Measurements from ENCODE around the gene HK1.
"Not testable (repeated sequence)": the region's sequence is repeated elsewhere in the genome, so short reads cannot be mapped to it uniquely, and the experiment has no call there.

DNA sequence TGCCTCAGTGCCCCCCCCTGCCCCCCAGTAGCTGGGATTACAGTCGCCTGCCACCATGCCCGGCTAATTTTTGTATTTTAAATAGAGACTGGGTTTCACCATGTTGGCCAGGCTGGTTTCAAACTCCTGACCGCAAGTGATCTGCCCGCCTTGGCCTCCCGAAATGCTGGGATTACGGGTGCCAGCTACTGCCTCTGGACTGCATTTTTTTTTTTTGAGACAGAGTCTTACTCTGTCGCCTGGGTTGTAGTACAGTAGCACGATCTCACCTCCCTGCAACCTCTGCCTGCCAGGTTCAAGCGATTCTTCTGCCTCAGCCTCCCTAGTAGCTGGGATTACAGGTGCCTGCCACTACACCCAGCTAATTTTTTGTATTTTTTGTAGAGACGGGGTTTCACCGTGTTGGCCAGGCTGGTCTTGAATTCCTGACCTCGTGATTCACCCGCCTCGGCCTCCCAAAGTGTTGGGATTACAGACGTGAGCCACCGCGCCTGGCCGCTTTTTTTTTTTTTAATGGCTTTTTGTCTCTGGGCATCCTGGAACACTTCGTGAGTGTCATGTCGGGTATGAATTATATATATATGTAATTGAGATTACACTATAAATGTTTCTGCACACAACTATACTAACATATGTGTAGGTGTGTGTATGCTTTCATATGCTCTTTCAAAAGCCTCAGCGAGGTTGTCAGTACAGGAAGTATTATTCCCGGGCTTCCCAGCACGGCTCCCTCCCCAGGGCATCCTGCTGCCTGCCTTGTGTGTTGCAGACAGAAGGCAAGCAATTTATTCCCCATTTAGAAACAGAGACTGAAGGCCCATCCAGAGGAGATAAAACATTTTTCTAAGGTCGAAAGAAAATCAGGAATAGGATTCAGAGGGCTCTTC, 47.6 kb downstream of the HK1 start:
- not testable (repeated sequence) for TF ChIP-seq CTCF, POLR2A (IDR thresholded peaks at IDR 0.05)
